B cell (primary cell): Measurements from ENCODE around the gene ME1. TPM values are rescaled to one million over a fixed set of nuclear protein-coding genes. Genes with fewer than 3 reads are reported as not detected.

ENCODE experiments used
- ATAC-seq: fragments of 200-7000 bp; cut with Tn5 transposase; one replicate; pipeline ENCODE4 v1.10.0; 2021; ENCODE audit warnings: low read depth, mild to moderate bottlenecking, moderate number of reproducible peaks, moderate library complexity
- CTCF ChIA-PET: fragments of 350-600 bp; sonication (Branson Sonifier 250); formaldehyde crosslinking; loops from one replicate; lab custom pipeline; 2021; ENCODE audit warnings: antibody characterized with exemption, inconsistent platforms; lab: Charles Lee
- POLR2A ChIA-PET: fragments of 350-600 bp; sonication (Branson Sonifier 250); formaldehyde crosslinking; loops from one replicate; lab custom pipeline; 2021; ENCODE audit warnings: antibody characterized with exemption; lab: Charles Lee
- DNase-seq: peaks from one replicate; pipeline ENCODE4 v3.0.0; 2013
- H2AFZ ChIP-seq: 2 replicates; pipeline ENCODE4 v1.6.1; 2012; ENCODE audit warnings: mild to moderate bottlenecking, low read depth, low read length; ENCODE audit not compliant: insufficient read depth, poor library complexity, severe bottlenecking
- H3K27ac ChIP-seq, 2 donors: 1 replicate in 1 of 2; 2 replicates in 1 of 2; pipeline ENCODE4 v1.5.1; 2012 to 2013; ENCODE audit warnings: low read length in 2 of 2, mild to moderate bottlenecking in 2 of 2, moderate library complexity in 1 of 2
- H3K27me3 ChIP-seq, 4 experiments: fragments of 200-600 bp in 1 of 4; sonication (generic) in 1 of 4; replicated peaks in 1 of 4; 1 replicate in 2 of 4; 2 replicates in 2 of 4; pipeline versions ENCODE4 v1.6.1 to v1.7.0; 2013 to 2016; ENCODE audit warnings: low read length in 3 of 4, mild to moderate bottlenecking in 2 of 4, mixed read lengths in 1 of 4, moderate library complexity in 1 of 4; ENCODE audit not compliant: insufficient read depth in 4 of 4, control insufficient read depth in 3 of 4; ENCODE audit errors: control extremely low read depth in 1 of 4
- H3K36me3 ChIP-seq, 2 experiments: replicated peaks in 1 of 2; 1 replicate in 1 of 2; 2 replicates in 1 of 2; pipeline versions ENCODE4 v1.6.1 to v1.7.1; 2013; ENCODE audit warnings: low read length in 1 of 2; ENCODE audit not compliant: insufficient read depth in 2 of 2, control insufficient read depth in 1 of 2; ENCODE audit errors: control extremely low read depth in 1 of 2, extremely low read depth in 1 of 2
- H3K4me1 ChIP-seq, 2 donors: fragments of 200-600 bp in 1 of 2; sonication (generic) in 1 of 2; 1 replicate in 1 of 2; 2 replicates in 1 of 2; pipeline versions ENCODE4 v1.5.1 to v1.6.1; 2013 to 2017; ENCODE audit warnings: low read length in 2 of 2; ENCODE audit not compliant: control insufficient read depth in 2 of 2, insufficient read depth in 2 of 2
- H3K4me2 ChIP-seq: replicated peaks from 2 replicates; pipeline ENCODE3; 2012; ENCODE audit warnings: mild to moderate bottlenecking, low read depth, low read length; ENCODE audit not compliant: poor library complexity, severe bottlenecking
- H3K4me3 ChIP-seq, 5 experiments: fragments of 200-600 bp in 1 of 5; sonication (generic) in 1 of 5; 1 replicate in 3 of 5; 2 replicates in 2 of 5; pipeline versions ENCODE4 v1.5.1 to v1.7.0; 2011 to 2016; ENCODE audit warnings: low read length in 4 of 5, mild to moderate bottlenecking in 4 of 5, low read depth in 2 of 5, control low read depth in 1 of 5, moderate library complexity in 1 of 5; ENCODE audit not compliant: insufficient read depth in 1 of 5; ENCODE audit errors: control extremely low read depth in 1 of 5, extremely low read depth in 1 of 5
- H3K79me2 ChIP-seq: fragments of 200-600 bp; sonication (generic); one replicate; pipeline ENCODE4 v1.6.0; 2016; ENCODE audit warnings: low read length; ENCODE audit not compliant: control insufficient read depth, insufficient read depth
- H3K9ac ChIP-seq: fragments of 200-600 bp; sonication (generic); 2 replicates; pipeline ENCODE4 v1.6.1; 2017; ENCODE audit warnings: mild to moderate bottlenecking, low read length, moderate library complexity
- H3K9me3 ChIP-seq, 3 donors: one replicate each; pipeline versions ENCODE4 v1.6.1 to v1.7.1; 2013; ENCODE audit warnings: low read length in 2 of 3; ENCODE audit not compliant: control insufficient read depth in 2 of 3, insufficient read depth in 1 of 3; ENCODE audit errors: control extremely low read depth in 1 of 3
- H4K20me1 ChIP-seq: 2 replicates; pipeline ENCODE4 v1.6.0; 2012; ENCODE audit warnings: mild to moderate bottlenecking, low read length; ENCODE audit not compliant: insufficient read depth, control insufficient read depth, poor library complexity, severe bottlenecking
- H3K27ac Mint-ChIP-seq: one replicate; pipeline ENCODE4 v1.8.0; 2021; ENCODE audit warnings: mixed read lengths
- H3K27me3 Mint-ChIP-seq: one replicate; pipeline ENCODE4 v1.8.0; 2021; ENCODE audit warnings: mixed read lengths
- H3K4me1 Mint-ChIP-seq: one replicate; pipeline ENCODE4 v1.8.0; 2021; ENCODE audit warnings: mixed read lengths
- H3K4me3 Mint-ChIP-seq: one replicate; pipeline ENCODE4 v1.8.0; 2021; ENCODE audit warnings: mixed read lengths
- H3K9me3 Mint-ChIP-seq: one replicate; pipeline ENCODE4 v1.8.0; 2022; ENCODE audit warnings: mixed read lengths; ENCODE audit not compliant: insufficient read depth
- EZH2 ChIP-seq: IDR thresholded peaks from 2 replicates; pipeline ENCODE4 v1.6.1; 2012; ENCODE audit warnings: borderline replicate concordance, low read depth, mild to moderate bottlenecking, moderate library complexity, low read length; ENCODE audit not compliant: insufficient read depth, poor library complexity, severe bottlenecking
- WGBS: methylation state at CpG from one replicate; pipeline ENCODE4 v1.1.5; 2013; ENCODE audit warnings: missing lambda C conversion rate; ENCODE audit not compliant: insufficient coverage; 5-methylcytosine and 5-hydroxymethylcytosine counted together
- intact Hi-C: fragments of 100-400 bp; cut with micrococcal nuclease; formaldehyde crosslinking; loops from one replicate; pipeline ENCODE4 v1.10.0; 2022
- polyA plus RNA-seq: library from polyadenylated mRNA; depleted of rRNA; stranded (reverse); fragments of >200 nt; gene quantifications from 2 replicates; pipeline ENCODE4 v1.2.3, GENCODE V29; 2012
- total RNA-seq, 2 donors: library from RNA; stranded (reverse); fragments of 120-200 nt in 1 of 2; gene quantifications; 1 replicate in 1 of 2; 2 replicates in 1 of 2; pipeline versions ENCODE4 v1.2.3 to v1.2.4, GENCODE V29; 2013 to 2022
- TF ChIP-seq, protein P1 (sequence below): fragments of 200-600 bp; IDR thresholded peaks from one replicate; pipeline ENCODE4 v1.8.0; 2022; ENCODE audit warnings: antibody characterized with exemption, mild to moderate bottlenecking

The ME1 gene
- total and polyA plus RNA-seq, 2 donors (not counting 1 experiment from before 2014, with no cell fraction given), result not detected

DNA sequence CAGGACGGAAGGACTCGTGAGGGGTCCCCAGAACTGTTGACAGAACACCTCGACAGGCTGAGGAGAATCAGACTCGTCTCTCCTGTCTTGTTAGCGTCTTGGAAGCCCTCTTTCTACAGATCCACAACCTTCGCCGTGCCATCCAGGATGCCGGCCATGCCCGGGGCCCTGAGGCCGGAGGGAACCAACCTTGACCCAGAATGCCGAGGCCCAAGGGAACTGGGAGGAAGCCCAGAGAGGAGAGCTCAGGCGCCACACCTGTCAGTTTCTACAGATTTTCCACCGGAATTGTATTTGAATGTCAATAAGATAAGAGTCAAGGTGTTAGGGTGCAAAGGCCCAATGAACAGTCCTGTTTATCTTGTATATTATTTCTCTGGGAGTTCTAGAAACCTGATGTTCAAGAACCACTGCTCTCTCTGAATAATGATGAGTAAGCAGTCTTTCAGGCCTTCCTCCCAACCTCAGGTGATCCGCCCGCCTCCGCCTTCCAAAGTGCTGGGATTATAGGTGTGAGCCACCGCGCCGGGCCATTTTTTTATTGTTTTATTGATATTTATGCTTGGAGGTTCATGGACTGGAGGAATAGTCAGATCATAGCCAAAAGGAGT lies 799 bp upstream of the ME1 start:
- no peak overlapping the region for H3K4me3 Mint-ChIP-seq
- H3K27ac ChIP-seq, result no peak overlapping the region
- H3K4me2 ChIP-seq, result no peak overlapping the region

More for the DNA sequence above, 799 bp upstream of the ME1 start:
- no peak overlapping the region for H3K4me3 ChIP-seq
- 95% methylated on average over 16 of the region's 19 CpGs for WGBS
- H3K9ac ChIP-seq, result no peak overlapping the region
- no peak overlapping the region for H3K27ac Mint-ChIP-seq
- no peaks in the 10 kb centered on the region for H3K79me2 ChIP-seq
- no peaks in the 10 kb centered on the region for H3K4me1 ChIP-seq
- no peaks in the 10 kb centered on the region for H3K36me3 ChIP-seq
- TF ChIP-seq, protein P1, sequence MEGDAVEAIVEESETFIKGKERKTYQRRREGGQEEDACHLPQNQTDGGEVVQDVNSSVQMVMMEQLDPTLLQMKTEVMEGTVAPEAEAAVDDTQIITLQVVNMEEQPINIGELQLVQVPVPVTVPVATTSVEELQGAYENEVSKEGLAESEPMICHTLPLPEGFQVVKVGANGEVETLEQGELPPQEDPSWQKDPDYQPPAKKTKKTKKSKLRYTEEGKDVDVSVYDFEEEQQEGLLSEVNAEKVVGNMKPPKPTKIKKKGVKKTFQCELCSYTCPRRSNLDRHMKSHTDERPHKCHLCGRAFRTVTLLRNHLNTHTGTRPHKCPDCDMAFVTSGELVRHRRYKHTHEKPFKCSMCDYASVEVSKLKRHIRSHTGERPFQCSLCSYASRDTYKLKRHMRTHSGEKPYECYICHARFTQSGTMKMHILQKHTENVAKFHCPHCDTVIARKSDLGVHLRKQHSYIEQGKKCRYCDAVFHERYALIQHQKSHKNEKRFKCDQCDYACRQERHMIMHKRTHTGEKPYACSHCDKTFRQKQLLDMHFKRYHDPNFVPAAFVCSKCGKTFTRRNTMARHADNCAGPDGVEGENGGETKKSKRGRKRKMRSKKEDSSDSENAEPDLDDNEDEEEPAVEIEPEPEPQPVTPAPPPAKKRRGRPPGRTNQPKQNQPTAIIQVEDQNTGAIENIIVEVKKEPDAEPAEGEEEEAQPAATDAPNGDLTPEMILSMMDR, result no peak
- TF ChIP-seq EZH2, result no peak
- no peak overlapping the region for H2AFZ ChIP-seq
- ATAC-seq (no peak), DNase-seq (no peak)
- no peaks in the 10 kb centered on the region for H3K9me3 Mint-ChIP-seq
- intact Hi-C loops, result no loop called here
- no peaks in the 10 kb centered on the region for H4K20me1 ChIP-seq
- ChIA-PET POLR2A (no interaction called here), CTCF (no interaction called here)
- no peaks in the 10 kb centered on the region for H3K4me1 Mint-ChIP-seq
- peaks cover 0 to 5% (median 0%) of the 10 kb centered on the region in 3 donors for H3K9me3 ChIP-seq
- H3K27me3 Mint-ChIP-seq, result peaks cover 41% of the 10 kb centered on the region
- peaks cover 0 to 12% (median 2%) of the 10 kb centered on the region in 4 experiments for H3K27me3 ChIP-seq
